Adrenal gland (tissue), 12 donors: ENCODE data around the gene GGN. TPM values are rescaled to one million over a fixed set of nuclear protein-coding genes. Genes with fewer than 3 reads are reported as not detected.

Source experiments
- DNase-seq, 7 donors: peaks; one replicate each; pipeline ENCODE4 v3.0.0-alpha.2; 2019 to 2020
- H3K27ac ChIP-seq, 5 donors: fragments of 200-600 bp; sonication (generic) in 4 of 5; 1 replicate in 3 of 5; 2 replicates in 2 of 5; pipeline versions ENCODE4 v1.5.1 to v1.8.0; 2016 to 2020; ENCODE audit warnings: mild to moderate bottlenecking in 1 of 5
- H3K27me3 ChIP-seq: fragments of 200-600 bp; 2 replicates; pipeline ENCODE4 v1.8.0; 2021
- H3K36me3 ChIP-seq, 2 donors: fragments of 200-600 bp; replicated peaks in 1 of 2; 1 replicate in 1 of 2; 2 replicates in 1 of 2; pipeline versions ENCODE4 v1.5.1 to v1.8.0; 2018 to 2022
- H3K4me1 ChIP-seq, 2 donors: fragments of 200-600 bp; replicated peaks in 1 of 2; 1 replicate in 1 of 2; 2 replicates in 1 of 2; pipeline versions ENCODE4 v1.5.1 to v1.8.0; 2018 to 2021
- H3K4me3 ChIP-seq, 4 donors: fragments of 200-600 bp; sonication (generic) in 3 of 4; one replicate each; pipeline ENCODE4 v1.5.1; 2016 to 2018
- H3K9me3 ChIP-seq, 3 donors: fragments of 200-600 bp; sonication (generic) in 1 of 3; replicated peaks in 1 of 3; 1 replicate in 2 of 3; 2 replicates in 1 of 3; pipeline versions ENCODE4 v1.5.1 to v1.8.0; 2016 to 2021
- CTCF ChIP-seq, 6 experiments: fragments of 450-650 bp in 4 of 6; fragments of 200-600 bp in 2 of 6; sonication (generic) in 1 of 6; IDR thresholded peaks; 1 replicate in 5 of 6; 2 replicates in 1 of 6; pipeline versions ENCODE4 v1.5.1 to v1.8.0; 2016 to 2021; ENCODE audit warnings: antibody characterized with exemption in 6 of 6, mild to moderate bottlenecking in 2 of 6, moderate library complexity in 1 of 6
- POLR2A ChIP-seq, 2 donors: fragments of 450-650 bp; IDR thresholded peaks; one replicate each; pipeline ENCODE4 v1.6.1; 2017; ENCODE audit warnings: antibody characterized with exemption in 2 of 2, mild to moderate bottlenecking in 2 of 2, moderate library complexity in 1 of 2
- WGBS, 4 donors: extraction: QIAGEN DNeasy Blood & Tissue Kit in 2 of 4; methylation state at CpG; one replicate each; pipeline versions ENCODE4 v1.1.5 to v1.1.7; 2013 to 2017; 5-methylcytosine and 5-hydroxymethylcytosine counted together
- intact Hi-C, 2 donors: fragments of 100-400 bp; cut with DNase I; formaldehyde crosslinking; loops; one replicate each; pipeline versions ENCODE4 v1.14.1 to v1.15.0; 2022 to 2023
- polyA plus RNA-seq, 3 donors: library from polyadenylated mRNA; stranded (reverse); fragments of 200-250 nt in 2 of 3; fragments of 350-450 nt in 1 of 3; fragmentation: Illumina TruSeq in 1 of 3; extraction: RNeasy Lipid Tissue Mini Kit (QIAGEN cat#74804) in 1 of 3; gene quantifications; one replicate each; pipeline ENCODE4 v1.2.3, GENCODE V29; 2013 to 2014
- total RNA-seq, 9 donors: library from RNA; depleted of rRNA in 4 of 9; stranded (reverse); fragments of >200 nt in 4 of 9; fragments of 120-200 nt in 1 of 9; fragmentation: NEBNext Ultra II Directional in 1 of 9; extraction: Animal tissue kit (Norgen Biotek cat#: 25700) in 1 of 9; gene quantifications; one replicate each; pipeline versions ENCODE4 v1.1.0 to v1.2.4, GENCODE V29; 2013 to 2023
- donor health status: healthy with polysubstance abuse.
- donor health status: Bipolar disorder and iron deficiency.
- donor health status: DM: yes; HTN: yes; CAD: no.
- donor health status: DM: no; HTN: no; CAD: no.
- donor health status: DM: no; HTN: no; CAD: no.
- donor health status: DM: yes; HTN: yes; CAD: no.

Gene GGN
- total and polyA plus RNA-seq, 12 donors = 0.57 to 1.6 (median 0.85) TPM; not detected in 4

GRCh38 chr19:38409631-38410133 is 21.8 kb upstream of the GGN start:
- Histone ChIP-seq H3K4me1 (no peaks in the 10 kb centered on the region), H3K27me3 (no peaks in the 10 kb centered on the region), H3K27ac (no peak overlapping the region), H3K4me3 (no peak overlapping the region), H3K36me3 (peaks cover 0 to 17% of the 10 kb centered on the region in 2 donors), H3K9me3 (no peaks in the 10 kb centered on the region)
- DNase-seq = peak in 2 of 7 donors; percentile 36 to 48
- 46 to 57% (median 55%) methylated on average over 7 of the region's 7 CpGs for WGBS, 4 donors
- intact Hi-C loops = loop anchor here in 1 of 2 donors (10.0 kb wide), 1 partner anchor 225 kb away; no protein-coding TSS in a partner anchor
- TF ChIP-seq CTCF (IDR thresholded peaks at IDR 0.05) (no peak), POLR2A (IDR thresholded peaks at IDR 0.05) (no peak)

DNA sequence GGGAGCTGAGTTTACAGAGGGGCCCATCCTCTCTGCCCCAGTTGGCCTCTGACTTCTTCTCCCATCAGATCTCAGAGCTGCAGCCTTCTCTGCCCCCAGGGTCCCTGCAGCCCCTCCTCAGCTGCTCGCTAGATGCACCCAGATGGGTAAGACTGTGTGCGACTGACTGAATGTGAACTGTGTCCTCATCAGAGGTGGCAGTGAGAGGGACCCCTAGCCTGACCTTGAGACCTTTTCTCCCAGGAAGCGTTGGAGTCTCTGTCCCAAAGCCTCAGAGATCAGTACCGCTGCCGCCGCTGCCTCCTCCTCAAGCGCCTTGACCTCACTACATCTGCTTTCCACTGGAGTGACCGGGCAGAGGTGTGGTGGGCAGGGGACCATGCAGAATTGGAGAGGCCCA is 17.4 kb upstream of the GGN start:
- Histone ChIP-seq H3K27me3 (no peaks in the 10 kb centered on the region), H3K4me3 (no peak overlapping the region), H3K27ac (no peak overlapping the region), H3K4me1 (peaks cover 0 to 7% of the 10 kb centered on the region in 2 donors), H3K36me3 (peaks cover 0 to 17% of the 10 kb centered on the region in 2 donors), H3K9me3 (no peaks in the 10 kb centered on the region)
- 91 to 95% (median 94%) methylated on average over 8 of the region's 8 CpGs; no CpG with 5 or more reads in 1 of the 4 donors for WGBS, 4 donors
- TF ChIP-seq POLR2A (IDR thresholded peaks at IDR 0.05) = no peak
- TF ChIP-seq CTCF (IDR thresholded peaks at IDR 0.05) = no peak
- intact Hi-C loops = loop anchor here in 1 of 2 donors (10.0 kb wide), 1 partner anchor 230 kb away; no protein-coding TSS in a partner anchor
- DNase-seq = no peak

DNA sequence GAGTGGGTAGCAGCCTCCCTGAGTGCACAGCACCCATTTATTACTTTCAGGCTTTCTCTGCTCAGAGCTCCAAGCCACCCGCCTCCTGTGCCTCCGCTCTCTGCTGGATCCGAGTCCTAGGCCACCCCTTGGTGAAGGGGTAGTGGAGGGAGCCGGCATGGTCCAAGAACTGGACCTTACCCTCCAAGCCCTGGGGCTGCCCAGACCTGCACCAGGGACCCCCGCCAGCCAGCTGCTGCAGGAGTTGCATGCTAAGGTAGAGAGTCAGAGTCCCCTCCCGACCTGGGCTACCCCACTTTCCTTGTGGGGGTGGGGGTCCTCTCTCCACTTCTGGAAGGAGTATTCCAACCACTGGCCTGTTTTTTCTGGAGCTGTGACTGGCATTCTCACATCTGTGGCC is 17.0 kb upstream of the GGN start:
- no peak for TF ChIP-seq POLR2A (IDR thresholded peaks at IDR 0.05)
- TF ChIP-seq CTCF (IDR thresholded peaks at IDR 0.05) = no peak
- Histone ChIP-seq H3K36me3 (peaks cover 0 to 17% of the 10 kb centered on the region in 2 donors), H3K9me3 (no peaks in the 10 kb centered on the region), H3K27me3 (no peaks in the 10 kb centered on the region), H3K4me1 (peaks cover 0 to 7% of the 10 kb centered on the region in 2 donors), H3K4me3 (no peak overlapping the region), H3K27ac (no peak overlapping the region)
- no peak for DNase-seq
- intact Hi-C loops = loop anchor here (5.0 to 10.0 kb wide), 2 partner anchors 230 to 232 kb away; no protein-coding TSS in a partner anchor
- WGBS, 4 donors = 92 to 97% (median 93%) methylated on average over 6 of the region's 6 CpGs

DNA sequence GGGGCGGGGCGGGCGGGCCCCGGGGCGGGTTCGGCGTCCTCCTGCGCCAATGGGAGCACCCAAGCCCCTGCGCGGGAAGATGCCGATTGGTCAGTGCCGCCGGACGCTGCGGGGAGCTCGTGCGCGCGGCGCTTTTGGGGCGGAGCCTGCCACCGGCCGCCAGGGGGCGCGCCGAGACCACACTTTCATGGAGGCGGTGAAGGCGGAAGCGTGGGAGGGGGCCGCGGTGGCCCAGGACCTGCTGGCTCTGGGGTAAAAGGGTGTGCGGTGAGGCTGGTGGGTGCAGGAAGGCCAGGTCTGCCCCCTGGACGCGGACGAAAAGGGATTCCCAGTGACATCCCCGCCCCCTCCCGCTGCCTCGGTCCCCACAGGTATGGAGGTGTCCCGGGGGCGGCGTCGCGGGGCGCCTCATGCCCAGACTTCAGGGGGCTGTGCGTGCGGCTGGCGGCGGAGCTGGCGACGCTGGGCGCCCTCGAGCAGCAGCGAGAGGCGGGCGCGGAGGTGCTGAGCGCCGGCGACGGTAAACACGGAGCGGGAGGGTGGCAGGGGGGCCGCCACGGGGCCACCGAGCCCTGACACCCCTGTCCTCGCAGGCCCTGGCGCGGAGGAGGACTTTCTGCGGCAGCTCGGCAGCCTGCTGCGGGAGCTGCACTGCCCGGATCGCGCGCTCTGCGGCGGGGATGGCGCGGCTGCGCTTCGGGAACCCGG is 15.3 kb upstream of the GGN start, which contains the start of gene FAM98C:
FAM98C (plus strand) TSS at position 127 of the 708 bp plus-strand sequence; CDS start at position 188, 61 bp downstream.
- intact Hi-C loops = loop anchor here (5.0 to 10.0 kb wide), 2 partner anchors 232 to 234 kb away; no protein-coding TSS in a partner anchor
- no peaks in the 10 kb centered on the region for H3K9me3 ChIP-seq

More for the DNA sequence above, 15.3 kb upstream of the GGN start, which contains the start of gene FAM98C:
- H3K4me3 ChIP-seq = peak within 1 kb of the TSS; percentile 41 to 84 (median 60)
- H3K27ac ChIP-seq = peak within 1 kb of the TSS in 3 of 5 donors; percentile 37 to 75 (median 72)
- TF ChIP-seq POLR2A (IDR thresholded peaks at IDR 0.05) (peak in 1 of 2 donors; percentile 28), CTCF (IDR thresholded peaks at IDR 0.05) (peak; percentile 88 to 99 (median 96))
- H3K27me3 ChIP-seq = peaks cover 11% of the 10 kb centered on the region
- H3K36me3 ChIP-seq = peaks cover 0 to 17% of the 10 kb centered on the region in 2 donors
- H3K4me1 ChIP-seq = peaks cover 0 to 7% of the 10 kb centered on the region in 2 donors
- 0% methylated on average over 14 to 82 of the region's 82 CpGs; no CpG with 5 or more reads in 1 of the 4 donors for WGBS, 4 donors
- peak; percentile 95 to 98 (median 97) for DNase-seq
